ENCODE measurements around the gene RNFT2.

RNFT2 gene

GRCh38 chr12:116880817-116881324, 142.8 kb downstream of the RNFT2 start:
- DNase-seq: peak; percentile 90

GRCh38 chr12:116881325-116881876, 143.3 kb downstream of the RNFT2 start, which contains the start of gene HRK:
TSS of gene HRK (minus strand) at chr12:116881441. CDS start at chr12:116881307, 134 bp downstream.
- peak; percentile 67 for DNase-seq

GRCh38 chr12:116881877-116882507, 143.9 kb downstream of the RNFT2 start:
- DNase-seq: no peak

GRCh38 chr12:116882742-116883141, 144.6 kb downstream of the RNFT2 start:
- DNase-seq: peak; percentile 54

- no peak for DNase-seq
These were observed 146.8 kb downstream of the RNFT2 start for GRCh38 chr12:116884871-116885270.

GRCh38 chr12:116885491-116885890, 147.4 kb downstream of the RNFT2 start:
- no peak for DNase-seq

GRCh38 chr12:116887244-116887643, 149.1 kb downstream of the RNFT2 start:
- DNase-seq: no peak

- no peak for DNase-seq
These were observed 149.8 kb downstream of the RNFT2 start for GRCh38 chr12:116887897-116888296.

GRCh38 chr12:116890330-116890729, 152.2 kb downstream of the RNFT2 start:
- no peak for DNase-seq

GRCh38 chr12:116891019-116891418, 152.9 kb downstream of the RNFT2 start:
- no peak for DNase-seq

GRCh38 chr12:116892349-116893140, 154.4 kb downstream of the RNFT2 start:
- DNase-seq: no peak

- DNase-seq: no peak
These were observed 156.8 kb downstream of the RNFT2 start for GRCh38 chr12:116894913-116895312.

- no peak for DNase-seq
These were observed 158.4 kb downstream of the RNFT2 start for GRCh38 chr12:116896411-116896924.

GRCh38 chr12:116897476-116897875, 159.4 kb downstream of the RNFT2 start:
- DNase-seq: no peak

- DNase-seq: no peak
These were observed 160.6 kb downstream of the RNFT2 start for GRCh38 chr12:116898669-116899068.

- no peak for DNase-seq
These were observed 163.5 kb downstream of the RNFT2 start for GRCh38 chr12:116901612-116902011.

Measured in RPMI8226 (cell line).